ENCODE data around the gene NUB1.

The NUB1 gene

GRCh38 chr7:151373599-151373998, 32.0 kb downstream of the NUB1 start:
- peaks cover 25% of the 10 kb centered on the region for H3K36me3 Mint-ChIP-seq (ENCODE audit: low read depth)
- H3K4me1 Mint-ChIP-seq (ENCODE audit: low read depth), result peaks cover 1% of the 10 kb centered on the region
- no peak overlapping the region for H3K4me3 Mint-ChIP-seq
- H3K27me3 Mint-ChIP-seq (ENCODE audit: low read depth), result no peaks in the 10 kb centered on the region
- no peak overlapping the region for H3K27ac Mint-ChIP-seq
- no peaks in the 10 kb centered on the region for H3K9me3 Mint-ChIP-seq

GRCh38 chr7:151374139-151374538, 32.5 kb downstream of the NUB1 start:
- no peaks in the 10 kb centered on the region for H3K9me3 Mint-ChIP-seq
- no peak overlapping the region for H3K27ac Mint-ChIP-seq
- peaks cover 1% of the 10 kb centered on the region for H3K4me1 Mint-ChIP-seq (ENCODE audit: low read depth)
- no peaks in the 10 kb centered on the region for H3K27me3 Mint-ChIP-seq (ENCODE audit: low read depth)
- no peak overlapping the region for H3K4me3 Mint-ChIP-seq
- H3K36me3 Mint-ChIP-seq (ENCODE audit: low read depth), result peaks cover 27% of the 10 kb centered on the region

- H3K27me3 Mint-ChIP-seq (ENCODE audit: low read depth), result no peaks in the 10 kb centered on the region
- H3K27ac Mint-ChIP-seq, result no peak overlapping the region
- H3K4me3 Mint-ChIP-seq, result no peak overlapping the region
- peaks cover 25% of the 10 kb centered on the region for H3K36me3 Mint-ChIP-seq (ENCODE audit: low read depth)
- no peaks in the 10 kb centered on the region for H3K9me3 Mint-ChIP-seq
- H3K4me1 Mint-ChIP-seq (ENCODE audit: low read depth), result peaks cover 1% of the 10 kb centered on the region
Measured at GRCh38 chr7:151374726-151375125, 33.1 kb downstream of the NUB1 start.

GRCh38 chr7:151375530-151376217, 34.1 kb downstream of the NUB1 start:
- H3K27ac Mint-ChIP-seq, result peak overlapping the region; percentile 22

GRCh38 chr7:151376218-151376902, 34.7 kb downstream of the NUB1 start:
- Mint-ChIP-seq H3K27ac (no peak overlapping the region), H3K27me3 (ENCODE audit: low read depth) (peaks cover 3% of the 10 kb centered on the region), H3K36me3 (ENCODE audit: low read depth) (peaks cover 20% of the 10 kb centered on the region), H3K9me3 (no peaks in the 10 kb centered on the region), H3K4me1 (ENCODE audit: low read depth) (no peaks in the 10 kb centered on the region), H3K4me3 (no peak overlapping the region)

More at GRCh38 chr7:151375530-151376217, 34.1 kb downstream of the NUB1 start:
- H3K36me3 Mint-ChIP-seq (ENCODE audit: low read depth), result peaks cover 24% of the 10 kb centered on the region
- no peaks in the 10 kb centered on the region for H3K27me3 Mint-ChIP-seq (ENCODE audit: low read depth)
- H3K4me1 Mint-ChIP-seq (ENCODE audit: low read depth), result peaks cover under 1% of the 10 kb centered on the region
- H3K9me3 Mint-ChIP-seq, result no peaks in the 10 kb centered on the region
- no peak overlapping the region for H3K4me3 Mint-ChIP-seq

GRCh38 chr7:151377406-151377805, 35.8 kb downstream of the NUB1 start:
- no peak overlapping the region for H3K4me3 Mint-ChIP-seq
- H3K27ac Mint-ChIP-seq, result no peak overlapping the region
- peaks cover 8% of the 10 kb centered on the region for H3K27me3 Mint-ChIP-seq (ENCODE audit: low read depth)
- H3K4me1 Mint-ChIP-seq (ENCODE audit: low read depth), result peaks cover 4% of the 10 kb centered on the region
- no peaks in the 10 kb centered on the region for H3K9me3 Mint-ChIP-seq
- peaks cover 17% of the 10 kb centered on the region for H3K36me3 Mint-ChIP-seq (ENCODE audit: low read depth)

- H3K27me3 Mint-ChIP-seq (ENCODE audit: low read depth), result peaks cover 12% of the 10 kb centered on the region
- peaks cover 6% of the 10 kb centered on the region for H3K4me1 Mint-ChIP-seq (ENCODE audit: low read depth)
- H3K4me3 Mint-ChIP-seq, result no peak overlapping the region
- H3K27ac Mint-ChIP-seq, result no peak overlapping the region
- H3K36me3 Mint-ChIP-seq (ENCODE audit: low read depth), result peaks cover 15% of the 10 kb centered on the region
- no peaks in the 10 kb centered on the region for H3K9me3 Mint-ChIP-seq
Measured at GRCh38 chr7:151378011-151378410, 36.4 kb downstream of the NUB1 start.

GRCh38 chr7:151378496-151379192, 37.0 kb downstream of the NUB1 start:
- H3K36me3 Mint-ChIP-seq (ENCODE audit: low read depth), result peaks cover 15% of the 10 kb centered on the region
- H3K27me3 Mint-ChIP-seq (ENCODE audit: low read depth), result peaks cover 16% of the 10 kb centered on the region
- no peaks in the 10 kb centered on the region for H3K9me3 Mint-ChIP-seq
- H3K4me1 Mint-ChIP-seq (ENCODE audit: low read depth), result peaks cover 6% of the 10 kb centered on the region
- no peak overlapping the region for H3K27ac Mint-ChIP-seq
- H3K4me3 Mint-ChIP-seq, result no peak overlapping the region

GRCh38 chr7:151379193-151379520, 37.5 kb downstream of the NUB1 start:
- no peak overlapping the region for H3K27ac Mint-ChIP-seq
- H3K4me1 Mint-ChIP-seq (ENCODE audit: low read depth), result peaks cover 6% of the 10 kb centered on the region
- peaks cover 15% of the 10 kb centered on the region for H3K36me3 Mint-ChIP-seq (ENCODE audit: low read depth)
- no peak overlapping the region for H3K4me3 Mint-ChIP-seq
- H3K9me3 Mint-ChIP-seq, result no peaks in the 10 kb centered on the region
- peaks cover 21% of the 10 kb centered on the region for H3K27me3 Mint-ChIP-seq (ENCODE audit: low read depth)

GRCh38 chr7:151379534-151380198, 38.1 kb downstream of the NUB1 start:
- Mint-ChIP-seq H3K27ac (no peak overlapping the region), H3K36me3 (ENCODE audit: low read depth) (peaks cover 15% of the 10 kb centered on the region), H3K9me3 (no peaks in the 10 kb centered on the region), H3K27me3 (ENCODE audit: low read depth) (peaks cover 26% of the 10 kb centered on the region), H3K4me3 (no peak overlapping the region), H3K4me1 (ENCODE audit: low read depth) (peaks cover 6% of the 10 kb centered on the region)

GRCh38 chr7:151380199-151381097, 38.8 kb downstream of the NUB1 start:
- peaks cover 14% of the 10 kb centered on the region for H3K36me3 Mint-ChIP-seq (ENCODE audit: low read depth)
- peaks cover 30% of the 10 kb centered on the region for H3K27me3 Mint-ChIP-seq (ENCODE audit: low read depth)
- H3K9me3 Mint-ChIP-seq, result no peaks in the 10 kb centered on the region
- no peak overlapping the region for H3K4me3 Mint-ChIP-seq
- no peak overlapping the region for H3K27ac Mint-ChIP-seq
- H3K4me1 Mint-ChIP-seq (ENCODE audit: low read depth), result peaks cover 6% of the 10 kb centered on the region

GRCh38 chr7:151381098-151381347, 39.4 kb downstream of the NUB1 start:
- Mint-ChIP-seq H3K9me3 (no peaks in the 10 kb centered on the region), H3K4me1 (ENCODE audit: low read depth) (peaks cover 6% of the 10 kb centered on the region), H3K36me3 (ENCODE audit: low read depth) (peaks cover 13% of the 10 kb centered on the region), H3K27ac (no peak overlapping the region), H3K27me3 (ENCODE audit: low read depth) (peaks cover 30% of the 10 kb centered on the region), H3K4me3 (no peak overlapping the region)

GRCh38 chr7:151381348-151382078, 39.9 kb downstream of the NUB1 start:
- Mint-ChIP-seq H3K27ac (no peak overlapping the region), H3K36me3 (ENCODE audit: low read depth) (peaks cover 13% of the 10 kb centered on the region), H3K9me3 (no peaks in the 10 kb centered on the region), H3K4me3 (no peak overlapping the region), H3K27me3 (ENCODE audit: low read depth) (peaks cover 30% of the 10 kb centered on the region), H3K4me1 (ENCODE audit: low read depth) (peaks cover 6% of the 10 kb centered on the region)
